ENCODE results near the gene PAQR6. TPM values are rescaled to one million over a fixed set of nuclear protein-coding genes. Genes with fewer than 3 reads are reported as not detected.
A peak's percentile ranks its signal among the peaks of the same experiment; 100 is the strongest.

The PAQR6 gene, protein sequence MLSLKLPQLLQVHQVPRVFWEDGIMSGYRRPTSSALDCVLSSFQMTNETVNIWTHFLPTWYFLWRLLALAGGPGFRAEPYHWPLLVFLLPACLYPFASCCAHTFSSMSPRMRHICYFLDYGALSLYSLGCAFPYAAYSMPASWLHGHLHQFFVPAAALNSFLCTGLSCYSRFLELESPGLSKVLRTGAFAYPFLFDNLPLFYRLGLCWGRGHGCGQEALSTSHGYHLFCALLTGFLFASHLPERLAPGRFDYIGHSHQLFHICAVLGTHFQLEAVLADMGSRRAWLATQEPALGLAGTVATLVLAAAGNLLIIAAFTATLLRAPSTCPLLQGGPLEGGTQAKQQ
- total RNA-seq: 0.43 and 0.64 TPM in 2 replicates

GRCh38 chr1:156247460-156248322 is at the start of gene PAQR6:
TSS of gene PAQR6 (minus strand) at chr1:156248056. CDS start at chr1:156246731, 1,325 bp downstream.
- no peak for DNase-seq (ENCODE audit: low read depth)
- no peak within 1 kb of the TSS for H3K4me3 ChIP-seq (ENCODE audit: low read depth, low read length)
- TF ChIP-seq, protein P1, sequence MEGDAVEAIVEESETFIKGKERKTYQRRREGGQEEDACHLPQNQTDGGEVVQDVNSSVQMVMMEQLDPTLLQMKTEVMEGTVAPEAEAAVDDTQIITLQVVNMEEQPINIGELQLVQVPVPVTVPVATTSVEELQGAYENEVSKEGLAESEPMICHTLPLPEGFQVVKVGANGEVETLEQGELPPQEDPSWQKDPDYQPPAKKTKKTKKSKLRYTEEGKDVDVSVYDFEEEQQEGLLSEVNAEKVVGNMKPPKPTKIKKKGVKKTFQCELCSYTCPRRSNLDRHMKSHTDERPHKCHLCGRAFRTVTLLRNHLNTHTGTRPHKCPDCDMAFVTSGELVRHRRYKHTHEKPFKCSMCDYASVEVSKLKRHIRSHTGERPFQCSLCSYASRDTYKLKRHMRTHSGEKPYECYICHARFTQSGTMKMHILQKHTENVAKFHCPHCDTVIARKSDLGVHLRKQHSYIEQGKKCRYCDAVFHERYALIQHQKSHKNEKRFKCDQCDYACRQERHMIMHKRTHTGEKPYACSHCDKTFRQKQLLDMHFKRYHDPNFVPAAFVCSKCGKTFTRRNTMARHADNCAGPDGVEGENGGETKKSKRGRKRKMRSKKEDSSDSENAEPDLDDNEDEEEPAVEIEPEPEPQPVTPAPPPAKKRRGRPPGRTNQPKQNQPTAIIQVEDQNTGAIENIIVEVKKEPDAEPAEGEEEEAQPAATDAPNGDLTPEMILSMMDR (IDR thresholded peaks at IDR 0.05; ENCODE audit: insufficient read depth, low read depth, low read length): no peak

GRCh38 chr1:156295391-156295947 is 47.6 kb upstream of the PAQR6 start, which contains the start of gene GLMP:
TSS of gene GLMP (minus strand) at chr1:156295679. CDS start at chr1:156295645, 34 bp downstream.
- TF ChIP-seq, protein P1 (IDR thresholded peaks at IDR 0.05; ENCODE audit: insufficient read depth, low read depth, low read length): no peak
- peak; percentile 67 for DNase-seq (ENCODE audit: low read depth)
- peak within 1 kb of the TSS; percentile 97 for H3K4me3 ChIP-seq (ENCODE audit: low read depth, low read length)

DNA sequence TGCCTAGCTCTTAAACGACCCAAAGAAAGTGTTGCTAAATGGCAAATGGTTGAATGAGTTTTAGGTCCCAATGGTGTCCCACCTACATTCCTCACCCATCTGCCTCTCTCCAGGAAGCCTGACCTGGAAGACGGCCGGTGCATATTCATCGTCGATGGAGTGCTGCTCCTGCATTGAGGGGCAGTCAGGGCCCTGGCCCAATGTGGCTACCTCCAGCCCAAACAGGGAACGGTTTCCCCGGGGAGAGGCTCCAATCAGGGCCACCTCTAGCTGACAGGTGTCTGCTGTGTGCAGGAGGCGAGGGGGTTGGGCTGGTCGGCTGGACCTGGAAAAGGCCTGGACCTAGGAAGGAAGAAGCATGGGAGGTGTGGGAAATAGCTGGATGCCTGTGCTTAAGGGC is 46.0 kb upstream of the PAQR6 start:
- no peak overlapping the region for H3K4me3 ChIP-seq (ENCODE audit: low read depth, low read length)
- TF ChIP-seq, protein P1 (IDR thresholded peaks at IDR 0.05; ENCODE audit: insufficient read depth, low read depth, low read length): no peak
- DNase-seq (ENCODE audit: low read depth): no peak

DNA sequence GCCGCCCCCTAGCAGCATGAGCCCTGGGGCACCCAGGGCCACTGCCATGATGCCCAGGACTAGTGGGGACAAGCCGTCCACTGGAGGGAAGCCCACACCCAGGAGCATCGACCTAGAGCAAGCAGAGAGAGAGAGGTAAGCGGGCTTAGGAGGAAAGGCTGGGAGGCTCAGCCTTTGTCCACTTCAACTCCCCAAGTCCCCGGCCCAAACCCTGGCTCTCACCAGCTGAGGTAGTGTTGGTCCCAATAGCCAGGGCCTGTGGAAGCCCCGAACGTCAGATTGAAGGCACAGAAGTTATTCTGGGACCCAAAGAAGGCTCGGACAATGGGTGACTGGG is 45.2 kb upstream of the PAQR6 start:
- TF ChIP-seq, protein P1 (IDR thresholded peaks at IDR 0.05; ENCODE audit: insufficient read depth, low read depth, low read length): no peak
- no peak overlapping the region for H3K4me3 ChIP-seq (ENCODE audit: low read depth, low read length)
- no peak for DNase-seq (ENCODE audit: low read depth)

DNA sequence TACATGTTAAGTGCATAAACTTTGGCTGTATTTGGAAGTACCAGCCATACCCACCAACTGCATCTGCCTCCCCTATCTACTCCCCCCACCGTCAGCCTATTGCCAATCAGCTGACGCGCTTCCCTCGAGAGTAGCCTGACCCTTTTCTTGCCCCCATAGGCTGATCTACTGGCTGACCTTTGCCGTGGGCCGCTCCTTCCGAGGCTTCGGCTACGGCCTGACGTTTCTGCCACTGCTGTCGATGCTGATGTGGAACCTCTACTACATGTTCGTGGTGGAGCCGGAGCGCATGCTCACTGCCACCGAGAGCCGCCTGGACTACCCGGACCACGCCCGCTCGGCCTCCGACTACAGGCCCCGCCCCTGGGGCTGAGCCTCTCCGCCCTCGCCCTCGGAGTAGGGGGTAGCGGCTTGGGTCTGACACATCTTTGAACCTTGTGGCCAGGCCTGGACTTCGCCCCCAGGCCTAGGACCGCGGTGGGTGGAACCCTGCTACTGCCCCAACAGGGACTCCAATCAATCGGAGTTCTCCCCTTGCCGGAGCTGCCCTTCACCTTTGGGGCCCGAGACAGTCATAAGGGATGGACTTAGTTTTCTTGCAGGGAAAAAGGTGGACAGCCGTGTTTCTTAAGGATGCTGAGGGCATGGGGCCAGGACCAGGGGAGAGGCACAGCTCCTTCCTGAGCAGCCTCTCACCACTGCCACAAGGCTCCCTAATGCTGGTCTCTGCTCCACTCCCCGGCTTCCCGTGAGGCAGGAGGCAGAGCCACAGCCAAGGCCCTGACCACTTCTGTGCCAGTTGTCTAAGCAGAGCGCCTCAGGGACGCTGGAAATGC is 43.6 kb upstream of the PAQR6 start:
- DNase-seq (ENCODE audit: low read depth): peak; percentile 87
- H3K4me3 ChIP-seq (ENCODE audit: low read depth, low read length): peak overlapping the region; percentile 75
- TF ChIP-seq, protein P1 (IDR thresholded peaks at IDR 0.05; ENCODE audit: insufficient read depth, low read depth, low read length): no peak

DNA sequence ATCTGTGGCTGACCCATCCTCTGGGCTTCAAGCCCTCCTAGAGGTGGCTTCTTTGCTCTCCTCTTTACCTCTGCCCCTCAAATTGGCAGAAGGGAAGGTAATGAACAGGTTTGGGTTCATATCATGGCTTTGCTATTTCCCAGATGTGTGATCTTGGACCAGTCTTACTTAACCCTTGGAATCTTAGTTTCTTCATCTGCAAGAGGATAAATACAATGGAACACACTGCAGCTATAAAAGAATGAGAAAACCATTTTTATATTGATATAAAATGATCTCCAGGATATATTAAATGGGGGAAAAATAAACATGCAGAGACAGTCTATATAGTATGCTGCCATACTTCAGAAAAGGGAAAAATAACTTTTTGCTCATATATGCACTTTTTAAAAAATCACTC is 42.0 kb upstream of the PAQR6 start:
- DNase-seq (ENCODE audit: low read depth): no peak
- H3K4me3 ChIP-seq (ENCODE audit: low read depth, low read length): no peak overlapping the region
- TF ChIP-seq, protein P1 (IDR thresholded peaks at IDR 0.05; ENCODE audit: insufficient read depth, low read depth, low read length): no peak

All from fibroblast of villous mesenchyme (primary cell).